Uterus (tissue), 2 donors: Measurements from ENCODE around the gene MPPED1.

Experiments used
- CTCF ChIP-seq, 4 experiments: fragments of 200-600 bp in 2 of 4; fragments of 450-650 bp in 2 of 4; sonication (generic) in 2 of 4; IDR thresholded peaks; one replicate each; pipeline ENCODE4 v1.5.1; 2016 to 2019; ENCODE audit warnings: antibody characterized with exemption in 4 of 4, mild to moderate bottlenecking in 2 of 4, moderate library complexity in 1 of 4
- POLR2A ChIP-seq, 2 donors: fragments of 450-650 bp; IDR thresholded peaks; one replicate each; pipeline ENCODE4 v1.6.1; 2016; ENCODE audit warnings: antibody characterized with exemption in 2 of 2, mild to moderate bottlenecking in 1 of 2, moderate library complexity in 1 of 2

- TF ChIP-seq CTCF (IDR thresholded peaks at IDR 0.05) (no peak), POLR2A (IDR thresholded peaks at IDR 0.05) (no peak)
Measured at GRCh38 chr22:43390166-43390565, 21.6 kb upstream of the MPPED1 start.
